ENCODE measurements around the gene SVEP1.

SVEP1 gene

DNA sequence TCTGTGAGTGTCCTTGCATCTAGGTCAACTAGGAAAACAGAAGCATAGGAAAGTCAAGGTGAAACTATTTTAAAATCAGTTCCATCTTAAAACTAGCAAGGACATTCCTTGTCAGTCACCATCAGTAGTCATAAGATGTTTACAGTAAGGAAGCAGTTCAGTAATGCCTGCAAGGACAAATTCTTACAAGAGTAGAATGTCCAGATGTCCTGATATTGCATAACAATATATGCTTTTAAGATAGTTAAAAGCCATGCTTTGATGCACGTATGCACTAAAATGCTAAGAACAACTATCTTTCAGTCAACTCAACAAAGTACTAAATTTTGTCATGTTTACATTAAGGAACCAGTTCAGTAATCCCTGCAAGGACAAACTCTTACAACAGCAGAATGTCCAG, 11.3 kb upstream of the SVEP1 start:
- TF ChIP-seq, protein P1, sequence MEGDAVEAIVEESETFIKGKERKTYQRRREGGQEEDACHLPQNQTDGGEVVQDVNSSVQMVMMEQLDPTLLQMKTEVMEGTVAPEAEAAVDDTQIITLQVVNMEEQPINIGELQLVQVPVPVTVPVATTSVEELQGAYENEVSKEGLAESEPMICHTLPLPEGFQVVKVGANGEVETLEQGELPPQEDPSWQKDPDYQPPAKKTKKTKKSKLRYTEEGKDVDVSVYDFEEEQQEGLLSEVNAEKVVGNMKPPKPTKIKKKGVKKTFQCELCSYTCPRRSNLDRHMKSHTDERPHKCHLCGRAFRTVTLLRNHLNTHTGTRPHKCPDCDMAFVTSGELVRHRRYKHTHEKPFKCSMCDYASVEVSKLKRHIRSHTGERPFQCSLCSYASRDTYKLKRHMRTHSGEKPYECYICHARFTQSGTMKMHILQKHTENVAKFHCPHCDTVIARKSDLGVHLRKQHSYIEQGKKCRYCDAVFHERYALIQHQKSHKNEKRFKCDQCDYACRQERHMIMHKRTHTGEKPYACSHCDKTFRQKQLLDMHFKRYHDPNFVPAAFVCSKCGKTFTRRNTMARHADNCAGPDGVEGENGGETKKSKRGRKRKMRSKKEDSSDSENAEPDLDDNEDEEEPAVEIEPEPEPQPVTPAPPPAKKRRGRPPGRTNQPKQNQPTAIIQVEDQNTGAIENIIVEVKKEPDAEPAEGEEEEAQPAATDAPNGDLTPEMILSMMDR (IDR thresholded peaks at IDR 0.05; ENCODE audit: insufficient read depth, low read length, poor library complexity, severe bottlenecking) = no peak
- no peak for TF ChIP-seq EZH2phosphoT487 (conservative IDR thresholded peaks at IDR 0.05; ENCODE audit: low read length)
- no peaks in the 10 kb centered on the region for H3K9me3 ChIP-seq (ENCODE audit: insufficient read depth, low read length)
- no peak overlapping the region for H3K4me2 ChIP-seq (ENCODE audit: low read depth, low read length, poor library complexity, severe bottlenecking)
- no peak overlapping the region for H3K9ac ChIP-seq (ENCODE audit: low read length)
- H3K79me2 ChIP-seq (ENCODE audit: insufficient read depth, low read length) = no peaks in the 10 kb centered on the region
- H4K20me1 ChIP-seq (ENCODE audit: low read depth, low read length) = no peaks in the 10 kb centered on the region
- H2AFZ ChIP-seq (ENCODE audit: low read depth, low read length, severe bottlenecking) = no peak overlapping the region
- no peaks in the 10 kb centered on the region for H3K27me3 ChIP-seq (ENCODE audit: low read length)
- H3F3A ChIP-seq (ENCODE audit: insufficient read depth) = no peaks in the 10 kb centered on the region
- no peak overlapping the region for H3K27ac ChIP-seq (ENCODE audit: low read depth, low read length)
- no peaks in the 10 kb centered on the region for H3K36me3 ChIP-seq (ENCODE audit: low read length)
- H3K4me3 ChIP-seq (ENCODE audit: insufficient read depth, low read length, poor library complexity, severe bottlenecking) = no peak overlapping the region
- H3K9me2 ChIP-seq (replicated peaks; ENCODE audit: insufficient read depth, low read length) = no peaks in the 10 kb centered on the region

DNA sequence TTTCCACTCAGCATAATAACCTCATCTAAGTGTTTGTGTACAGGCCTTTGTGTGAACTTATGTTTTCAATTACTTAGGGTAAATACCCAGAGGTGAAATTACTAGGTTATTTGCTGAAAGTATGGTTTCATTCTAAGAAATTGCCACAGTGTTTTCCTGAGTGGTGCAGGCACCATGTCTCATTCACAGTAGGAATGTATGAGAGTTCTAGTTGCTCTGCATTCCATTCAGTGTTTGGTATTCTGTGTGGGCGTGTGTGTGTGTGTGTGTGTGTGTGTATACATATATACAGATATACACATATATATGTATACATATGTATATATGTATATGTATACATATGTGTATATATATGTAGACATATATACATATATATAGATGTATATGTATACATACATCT, 8.8 kb upstream of the SVEP1 start:
- Histone ChIP-seq H3K9ac (ENCODE audit: low read length) (no peak overlapping the region), H3K36me3 (ENCODE audit: low read length) (no peaks in the 10 kb centered on the region), H3F3A (ENCODE audit: insufficient read depth) (no peaks in the 10 kb centered on the region), H2AFZ (ENCODE audit: low read depth, low read length, severe bottlenecking) (no peak overlapping the region), H3K4me3 (ENCODE audit: insufficient read depth, low read length, poor library complexity, severe bottlenecking) (no peak overlapping the region), H3K4me2 (ENCODE audit: low read depth, low read length, poor library complexity, severe bottlenecking) (no peak overlapping the region), H3K9me3 (ENCODE audit: insufficient read depth, low read length) (no peaks in the 10 kb centered on the region), H3K9me2 (replicated peaks; ENCODE audit: insufficient read depth, low read length) (no peaks in the 10 kb centered on the region), H3K79me2 (ENCODE audit: insufficient read depth, low read length) (no peaks in the 10 kb centered on the region), H3K27ac (ENCODE audit: low read depth, low read length) (no peak overlapping the region), H3K27me3 (ENCODE audit: low read length) (no peaks in the 10 kb centered on the region), H4K20me1 (ENCODE audit: low read depth, low read length) (no peaks in the 10 kb centered on the region)
- TF ChIP-seq, protein P1 (IDR thresholded peaks at IDR 0.05; ENCODE audit: insufficient read depth, low read length, poor library complexity, severe bottlenecking) = no peak
- no peak for TF ChIP-seq EZH2phosphoT487 (conservative IDR thresholded peaks at IDR 0.05; ENCODE audit: low read length)

DNA sequence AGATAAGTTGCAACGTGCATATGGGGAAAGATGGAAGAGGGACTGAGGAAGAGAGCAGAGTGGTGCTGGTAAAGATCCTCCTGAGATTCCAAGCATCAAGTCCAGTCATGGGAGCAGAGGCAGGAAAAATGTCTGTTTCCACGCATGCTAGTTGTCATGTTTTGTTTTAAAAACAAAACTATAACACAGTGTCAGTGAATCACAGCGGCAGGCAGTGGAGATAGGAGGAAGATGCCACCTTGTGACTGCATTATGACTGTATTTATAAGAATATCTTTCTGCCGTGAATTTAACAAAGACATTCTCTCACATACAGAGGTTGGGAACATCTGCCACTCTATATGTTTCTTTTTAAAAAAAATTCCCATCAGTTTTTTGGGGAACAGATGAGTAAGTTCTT, 3.7 kb upstream of the SVEP1 start:
- Histone ChIP-seq H3K9me3 (ENCODE audit: insufficient read depth, low read length) (no peaks in the 10 kb centered on the region), H3K4me3 (ENCODE audit: insufficient read depth, low read length, poor library complexity, severe bottlenecking) (no peak overlapping the region), H3K79me2 (ENCODE audit: insufficient read depth, low read length) (no peaks in the 10 kb centered on the region), H3K27ac (ENCODE audit: low read depth, low read length) (no peak overlapping the region), H3K9me2 (replicated peaks; ENCODE audit: insufficient read depth, low read length) (no peaks in the 10 kb centered on the region), H3K4me2 (ENCODE audit: low read depth, low read length, poor library complexity, severe bottlenecking) (no peak overlapping the region), H3F3A (ENCODE audit: insufficient read depth) (no peaks in the 10 kb centered on the region), H3K36me3 (ENCODE audit: low read length) (no peaks in the 10 kb centered on the region), H3K9ac (ENCODE audit: low read length) (no peak overlapping the region), H3K27me3 (ENCODE audit: low read length) (no peaks in the 10 kb centered on the region), H2AFZ (ENCODE audit: low read depth, low read length, severe bottlenecking) (no peak overlapping the region), H4K20me1 (ENCODE audit: low read depth, low read length) (no peaks in the 10 kb centered on the region)
- no peak for TF ChIP-seq EZH2phosphoT487 (conservative IDR thresholded peaks at IDR 0.05; ENCODE audit: low read length)
- TF ChIP-seq, protein P1 (IDR thresholded peaks at IDR 0.05; ENCODE audit: insufficient read depth, low read length, poor library complexity, severe bottlenecking) = no peak
